ENCODE data around the gene LRRC19. TPM values are rescaled to one million over a fixed set of nuclear protein-coding genes. Genes with fewer than 3 reads are reported as not detected.
A peak's percentile ranks its signal among the peaks of the same experiment; 100 is the strongest.

LRRC19 gene
- total RNA-seq, 1 experiment from 2014 or later, result not detected

DNA sequence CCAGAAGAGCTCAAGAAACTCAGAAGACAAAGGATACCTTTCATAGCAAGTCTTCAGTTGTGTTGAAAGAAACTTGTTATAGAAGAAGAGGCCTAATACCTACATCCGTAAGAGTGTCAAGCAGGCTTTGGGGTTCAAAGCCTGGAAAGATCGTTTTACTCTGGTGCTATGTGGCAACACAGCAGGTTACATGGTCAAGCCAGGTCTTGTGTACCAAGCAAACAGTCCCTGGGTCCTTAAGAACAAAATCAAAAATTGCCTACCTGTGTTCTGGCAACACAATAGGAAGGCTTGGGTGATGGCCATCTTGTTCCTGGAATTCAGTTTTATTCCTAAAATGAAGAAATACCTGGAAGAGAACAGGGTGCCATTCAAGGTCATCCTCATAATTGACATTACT, 32.0 kb upstream of the LRRC19 start:
- no peaks in the 10 kb centered on the region for H3K4me1 ChIP-seq (ENCODE audit: control insufficient read depth, insufficient read depth, low read length)
- no peaks in the 10 kb centered on the region for H3K9me3 ChIP-seq (ENCODE audit: control insufficient read depth, insufficient read depth, low read depth, low read length)
- ChIA-PET POLR2A (no interaction called here), CTCF (no interaction called here)
- TF ChIP-seq CTCF (IDR thresholded peaks at IDR 0.05) (no peak), REST (IDR thresholded peaks at IDR 0.05; ENCODE audit: insufficient read depth in 1 of 2, low read depth in 2 of 2, low read length in 1 of 2) (no peak), POLR2AphosphoS5 (IDR thresholded peaks at IDR 0.05; ENCODE audit: low read depth, low read length) (no peak), TCF7L2 (IDR thresholded peaks at IDR 0.05; ENCODE audit: low read depth, low read length) (no peak), SIN3A (IDR thresholded peaks at IDR 0.05; ENCODE audit: borderline replicate concordance, insufficient read depth, low read depth, low read length) (no peak)
- in situ Hi-C loops (cut with HindIII; ENCODE audit: low pct_unique_long_range_greater_than_20kb, low sequenced_read_pairs), result no loop called here
- intact Hi-C loops (cut with micrococcal nuclease; ENCODE audit: unreplicated experiment), result loop anchor here (5.0 kb wide), 1 partner anchor 240 kb away; no protein-coding TSS in a partner anchor
- H3K27me3 ChIP-seq (ENCODE audit: control insufficient read depth, insufficient read depth, low read length), result no peaks in the 10 kb centered on the region
- BruUV-seq (replicated peaks), result no TSS peak
- DNase-seq (ENCODE audit: low read depth, low spot score) (no peak), ATAC-seq (no peak)
- H3K36me3 ChIP-seq (ENCODE audit: control insufficient read depth, insufficient read depth, low read length), result no peaks in the 10 kb centered on the region
- no peak overlapping the region for H3K4me3 ChIP-seq (ENCODE audit: low read depth in 2 of 2, low read length in 2 of 2)
- H3K27ac ChIP-seq (ENCODE audit: low read length), result no peak overlapping the region

- Histone ChIP-seq H3K4me3 (ENCODE audit: low read depth in 2 of 2, low read length in 2 of 2) (no peak overlapping the region), H3K27ac (ENCODE audit: low read length) (no peak overlapping the region), H3K36me3 (ENCODE audit: control insufficient read depth, insufficient read depth, low read length) (no peaks in the 10 kb centered on the region; the same call in 1 of the 2 replicates), H3K9me3 (ENCODE audit: control insufficient read depth, insufficient read depth, low read depth, low read length) (no peaks in the 10 kb centered on the region), H3K27me3 (ENCODE audit: control insufficient read depth, insufficient read depth, low read length) (no peaks in the 10 kb centered on the region), H3K4me1 (ENCODE audit: control insufficient read depth, insufficient read depth, low read length) (no peaks in the 10 kb centered on the region)
- ChIA-PET POLR2A (no interaction called here), CTCF (no interaction called here)
- ATAC-seq, result no peak
- peak; percentile 32 for DNase-seq (ENCODE audit: low read depth, low spot score)
- no peak for TF ChIP-seq REST (IDR thresholded peaks at IDR 0.05; ENCODE audit: insufficient read depth in 1 of 2, low read depth in 2 of 2, low read length in 1 of 2)
- TF ChIP-seq CTCF (IDR thresholded peaks at IDR 0.05), result peak; percentile 53; the same call in 1 of the 2 replicates
- intact Hi-C loops (cut with micrococcal nuclease; ENCODE audit: unreplicated experiment), result no loop called here
- BruUV-seq (replicated peaks), result no TSS peak
- in situ Hi-C loops (cut with HindIII; ENCODE audit: low pct_unique_long_range_greater_than_20kb, low sequenced_read_pairs), result no loop called here
Measured at GRCh38 chr9:27033815-27034403, 28.4 kb upstream of the LRRC19 start.

Data from Panc1 (cell line).